Smooth muscle cell (in vitro differentiated cells): ENCODE results near the gene DIP2B. TPM values are rescaled to one million over a fixed set of nuclear protein-coding genes. Genes with fewer than 3 reads are reported as not detected.

Experiments used
- DNase-seq: peaks from one replicate; lab custom pipeline; 2025; ENCODE audit not compliant: unreplicated experiment; lab: John Stamatoyannopoulos, UW
- H2AFZ ChIP-seq: fragments of 200-600 bp; sonication (generic); 2 replicates; pipeline ENCODE4 v1.6.0; 2016; ENCODE audit warnings: antibody characterized with exemption, low read depth, mild to moderate bottlenecking
- H3F3A ChIP-seq: fragments of 200-600 bp; sonication (generic); 2 replicates; pipeline ENCODE4 v1.6.0; 2017; ENCODE audit warnings: antibody characterized with exemption, low read depth
- H3K27ac ChIP-seq: fragments of 200-600 bp; sonication (generic); 2 replicates; pipeline ENCODE4 v1.5.1; 2016; ENCODE audit warnings: low read depth, mild to moderate bottlenecking
- H3K27me3 ChIP-seq: fragments of 200-600 bp; sonication (generic); 2 replicates; pipeline ENCODE4 v1.6.1; 2016; ENCODE audit warnings: low read depth, mild to moderate bottlenecking
- H3K36me3 ChIP-seq: fragments of 200-600 bp; sonication (generic); 2 replicates; pipeline ENCODE4 v1.5.1; 2016; ENCODE audit warnings: low read depth
- H3K4me1 ChIP-seq: fragments of 200-600 bp; sonication (generic); 2 replicates; pipeline ENCODE4 v1.5.1; 2016; ENCODE audit warnings: low read depth
- H3K4me2 ChIP-seq: fragments of 200-600 bp; sonication (generic); 2 replicates; pipeline ENCODE4 v1.6.0; 2016; ENCODE audit warnings: mild to moderate bottlenecking
- H3K4me3 ChIP-seq: fragments of 200-600 bp; sonication (generic); 2 replicates; pipeline ENCODE4 v1.5.1; 2016; ENCODE audit warnings: mild to moderate bottlenecking
- H3K79me2 ChIP-seq: fragments of 200-600 bp; sonication (generic); 2 replicates; pipeline ENCODE4 v1.6.0; 2016; ENCODE audit warnings: low read depth, mild to moderate bottlenecking
- H3K9ac ChIP-seq: fragments of 200-600 bp; sonication (generic); 2 replicates; pipeline ENCODE4 v1.6.0; 2016; ENCODE audit warnings: low read depth
- H3K9me3 ChIP-seq: fragments of 200-600 bp; sonication (generic); replicated peaks from 2 replicates; pipeline ENCODE4 v1.5.1; 2016; ENCODE audit warnings: low read depth
- H4K20me1 ChIP-seq: fragments of 200-600 bp; sonication (generic); 2 replicates; pipeline ENCODE4 v1.6.0; 2016; ENCODE audit warnings: low read depth
- WGBS: methylation state at CpG from one replicate; pipeline ENCODE4 v1.1.7; 2016; ENCODE audit warnings: low lambda C conversion rate; 5-methylcytosine and 5-hydroxymethylcytosine counted together
- polyA plus RNA-seq: library from polyadenylated mRNA; unstranded; fragments of >200 nt; fragmentation: Nextera tagmentation; extraction: Ambion mirVana; gene quantifications from 2 replicates; pipeline ENCODE4 v1.2.1, GENCODE V29; 2016
- total RNA-seq: library from RNA; depleted of rRNA; stranded (reverse); fragments of >200 nt; gene quantifications from 2 replicates; pipeline ENCODE4 v1.2.3, GENCODE V29; 2014
- TF ChIP-seq, protein P1 (sequence below): fragments of 200-600 bp; sonication (generic); IDR thresholded peaks from 2 replicates; pipeline ENCODE4 v1.5.1; 2017; ENCODE audit warnings: borderline replicate concordance, mild to moderate bottlenecking, antibody characterized with exemption; ENCODE audit not compliant: insufficient read depth, poor library complexity, severe bottlenecking

Gene DIP2B
- total and polyA plus RNA-seq, 2 experiments from 2014 or later: 5.8 to 35.2 TPM

DNA sequence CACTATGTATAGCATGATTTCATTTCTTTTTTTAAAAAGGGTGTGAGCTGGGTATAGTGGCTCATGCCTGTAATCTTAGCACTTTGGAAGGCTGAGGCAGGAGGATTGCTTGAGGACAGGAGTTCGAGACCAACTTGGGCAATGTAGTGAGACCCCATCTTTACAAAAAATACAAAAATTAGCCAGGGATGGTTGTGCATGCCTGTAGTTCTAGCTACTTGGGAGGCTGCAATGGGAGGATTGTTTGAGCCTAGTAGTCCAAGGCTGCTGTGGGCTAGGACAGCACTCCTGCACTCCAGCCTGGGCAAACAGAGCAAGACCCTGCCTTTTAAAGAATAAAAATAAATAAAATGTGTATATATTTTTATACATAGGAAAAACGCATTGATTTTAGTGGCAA lies 43.0 kb downstream of the DIP2B start:
- Histone ChIP-seq H3K4me1 (peaks cover 10% of the 10 kb centered on the region), H3K4me3 (no peak overlapping the region), H3K27ac (no peak overlapping the region), H4K20me1 (peaks cover 27% of the 10 kb centered on the region), H3K79me2 (peaks cover 92% of the 10 kb centered on the region), H3K27me3 (no peaks in the 10 kb centered on the region), H3K4me2 (no peak overlapping the region), H2AFZ (no peak overlapping the region), H3K9me3 (no peaks in the 10 kb centered on the region), H3K36me3 (no peaks in the 10 kb centered on the region), H3F3A (peaks cover 10% of the 10 kb centered on the region), H3K9ac (no peak overlapping the region)
- TF ChIP-seq, protein P1, sequence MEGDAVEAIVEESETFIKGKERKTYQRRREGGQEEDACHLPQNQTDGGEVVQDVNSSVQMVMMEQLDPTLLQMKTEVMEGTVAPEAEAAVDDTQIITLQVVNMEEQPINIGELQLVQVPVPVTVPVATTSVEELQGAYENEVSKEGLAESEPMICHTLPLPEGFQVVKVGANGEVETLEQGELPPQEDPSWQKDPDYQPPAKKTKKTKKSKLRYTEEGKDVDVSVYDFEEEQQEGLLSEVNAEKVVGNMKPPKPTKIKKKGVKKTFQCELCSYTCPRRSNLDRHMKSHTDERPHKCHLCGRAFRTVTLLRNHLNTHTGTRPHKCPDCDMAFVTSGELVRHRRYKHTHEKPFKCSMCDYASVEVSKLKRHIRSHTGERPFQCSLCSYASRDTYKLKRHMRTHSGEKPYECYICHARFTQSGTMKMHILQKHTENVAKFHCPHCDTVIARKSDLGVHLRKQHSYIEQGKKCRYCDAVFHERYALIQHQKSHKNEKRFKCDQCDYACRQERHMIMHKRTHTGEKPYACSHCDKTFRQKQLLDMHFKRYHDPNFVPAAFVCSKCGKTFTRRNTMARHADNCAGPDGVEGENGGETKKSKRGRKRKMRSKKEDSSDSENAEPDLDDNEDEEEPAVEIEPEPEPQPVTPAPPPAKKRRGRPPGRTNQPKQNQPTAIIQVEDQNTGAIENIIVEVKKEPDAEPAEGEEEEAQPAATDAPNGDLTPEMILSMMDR: no peak
- DNase-seq: no peak
- WGBS: 98% methylated on average over 2 of the region's 2 CpGs

DNA sequence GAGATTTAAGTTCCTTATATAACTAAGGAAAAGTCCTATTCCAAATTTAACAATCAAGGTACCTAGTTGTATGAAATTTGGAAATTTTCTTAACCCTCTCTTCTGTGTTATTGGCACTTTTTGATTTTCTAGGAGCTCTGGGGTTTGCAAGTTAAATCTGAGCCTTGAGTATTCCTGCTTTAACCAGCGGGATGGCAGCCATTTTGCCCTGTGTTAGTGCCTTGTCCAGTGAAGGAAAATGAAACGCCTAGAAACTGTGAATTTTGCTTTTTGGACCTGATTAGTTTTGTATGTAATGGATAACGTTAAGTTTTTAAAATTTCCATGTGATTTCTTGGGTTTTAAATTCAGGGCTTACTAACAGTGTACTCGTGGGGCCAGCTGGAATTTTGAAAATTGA lies 45.1 kb downstream of the DIP2B start:
- H3K4me1 ChIP-seq: peaks cover 10% of the 10 kb centered on the region
- H3K27ac ChIP-seq: peak overlapping the region; percentile 68
- H3K79me2 ChIP-seq: peaks cover 92% of the 10 kb centered on the region
- no peaks in the 10 kb centered on the region for H3K9me3 ChIP-seq
- peaks cover 8% of the 10 kb centered on the region for H3F3A ChIP-seq
- H3K4me2 ChIP-seq: no peak overlapping the region
- H3K36me3 ChIP-seq: no peaks in the 10 kb centered on the region
- TF ChIP-seq, protein P1: no peak
- H4K20me1 ChIP-seq: peaks cover 42% of the 10 kb centered on the region
- H3K27me3 ChIP-seq: no peaks in the 10 kb centered on the region
- no peak overlapping the region for H3K9ac ChIP-seq
- no peak overlapping the region for H2AFZ ChIP-seq
- WGBS: 91% methylated on average over 4 of the region's 4 CpGs
- H3K4me3 ChIP-seq: no peak overlapping the region
- DNase-seq: no peak

DNA sequence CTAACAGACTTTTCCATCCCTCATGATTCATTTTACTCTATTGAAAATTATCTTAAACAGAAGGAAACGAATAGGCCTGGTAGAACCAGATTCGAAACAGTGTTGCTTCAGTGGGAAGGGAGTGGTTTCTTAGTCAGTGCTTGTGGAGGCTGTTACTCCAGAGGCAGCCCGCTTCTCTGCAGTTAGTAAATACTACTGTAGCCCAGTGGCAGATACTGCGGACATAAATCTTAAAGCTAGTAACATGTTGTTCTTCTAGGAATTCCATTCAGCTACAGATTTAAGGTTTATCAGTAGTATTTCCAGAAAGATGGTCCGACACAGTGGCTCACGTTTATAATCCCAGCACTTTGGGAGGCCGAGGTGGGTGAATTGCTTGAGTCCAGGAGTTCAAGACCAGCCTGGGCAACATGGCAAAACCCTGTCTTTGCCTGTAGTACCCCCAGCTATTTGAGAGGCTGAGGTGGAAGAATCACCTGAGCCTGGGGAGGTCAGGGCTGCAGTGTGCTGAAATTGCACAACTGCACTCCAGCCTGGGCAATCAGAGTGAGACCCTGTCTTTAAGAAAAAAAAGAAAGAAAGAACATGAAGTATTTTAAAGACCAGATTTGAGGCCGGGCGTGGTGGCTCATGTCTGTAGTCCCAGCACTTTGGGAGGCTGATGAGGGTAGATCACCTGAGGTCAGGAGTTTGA lies 45.9 kb downstream of the DIP2B start:
- Histone ChIP-seq H3K4me3 (no peak overlapping the region), H3K9ac (no peak overlapping the region), H3K27me3 (no peaks in the 10 kb centered on the region), H3K4me1 (peaks cover 10% of the 10 kb centered on the region), H2AFZ (no peak overlapping the region), H3K27ac (peak overlapping the region; percentile 68), H4K20me1 (peaks cover 46% of the 10 kb centered on the region), H3K9me3 (no peaks in the 10 kb centered on the region), H3K4me2 (peak overlapping the region; percentile 42), H3F3A (peaks cover 8% of the 10 kb centered on the region), H3K79me2 (peaks cover 93% of the 10 kb centered on the region), H3K36me3 (no peaks in the 10 kb centered on the region)
- TF ChIP-seq, protein P1: no peak
- no peak for DNase-seq
- 47% methylated on average over 9 of the region's 9 CpGs for WGBS

DNA sequence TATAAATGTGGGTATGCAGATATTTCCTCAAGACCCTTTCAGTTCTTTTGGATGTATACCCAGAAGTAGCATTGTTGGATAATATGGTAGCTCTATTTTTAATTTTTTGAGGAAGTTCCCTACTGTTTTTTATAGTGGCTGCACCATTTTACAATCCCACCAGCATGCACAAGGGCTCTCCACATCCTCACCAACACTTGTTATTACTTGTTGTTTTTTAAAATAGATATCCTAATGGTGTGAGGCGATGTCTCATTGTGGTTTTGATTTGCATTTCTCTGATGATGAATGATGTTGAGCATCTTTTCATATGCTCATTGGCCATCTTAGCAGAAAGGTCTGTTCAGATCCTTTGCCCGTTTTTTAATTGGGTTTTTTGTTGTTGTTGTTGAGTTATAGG lies 47.1 kb downstream of the DIP2B start:
- 95% methylated on average over 2 of the region's 2 CpGs for WGBS
- H3K27me3 ChIP-seq: no peaks in the 10 kb centered on the region
- H3K36me3 ChIP-seq: no peaks in the 10 kb centered on the region
- no peak overlapping the region for H2AFZ ChIP-seq
- no peak overlapping the region for H3K27ac ChIP-seq
- H3F3A ChIP-seq: peaks cover 8% of the 10 kb centered on the region
- H3K9ac ChIP-seq: no peak overlapping the region
- no peak overlapping the region for H3K4me2 ChIP-seq
- no peak for DNase-seq
- no peaks in the 10 kb centered on the region for H3K4me1 ChIP-seq
- no peaks in the 10 kb centered on the region for H3K9me3 ChIP-seq
- H3K79me2 ChIP-seq: peaks cover 93% of the 10 kb centered on the region
- TF ChIP-seq, protein P1: no peak
- H3K4me3 ChIP-seq: no peak overlapping the region
- H4K20me1 ChIP-seq: peaks cover 44% of the 10 kb centered on the region
